SK-N-SH (cell line): Measurements from ENCODE around the gene G6PC1.

ENCODE experiments used
- CTCF ChIP-seq: fragments of 200-600 bp; sonication (generic); IDR thresholded peaks from 2 replicates; pipeline ENCODE4 v1.6.1; 2017; ENCODE audit warnings: antibody characterized with exemption, mild to moderate bottlenecking, moderate library complexity
- MAX ChIP-seq: IDR thresholded peaks from 2 replicates; pipeline ENCODE4 v1.4.0; 2012; ENCODE audit warnings: low read depth
- NFIC ChIP-seq: IDR thresholded peaks from 2 replicates; pipeline ENCODE4 v1.4.0; 2012; ENCODE audit warnings: borderline replicate concordance
- NRF1 ChIP-seq: IDR thresholded peaks from 2 replicates; pipeline ENCODE4 v1.6.1; 2012; ENCODE audit warnings: low read depth, mild to moderate bottlenecking, low read length
- POLR2AphosphoS5 ChIP-seq: IDR thresholded peaks from 2 replicates; pipeline ENCODE4 v1.6.1; 2012; ENCODE audit warnings: low read depth, low read length
- RFX5 ChIP-seq: IDR thresholded peaks from 2 replicates; pipeline ENCODE4 v1.6.1; 2012; ENCODE audit warnings: mild to moderate bottlenecking, improper control_type of control experiment, low read length
- SIN3A ChIP-seq: IDR thresholded peaks from 2 replicates; pipeline ENCODE4 v1.6.1; 2012; ENCODE audit warnings: low read depth, mild to moderate bottlenecking, low read length, moderate library complexity, borderline replicate concordance
- TEAD4 ChIP-seq: IDR thresholded peaks from 2 replicates; pipeline ENCODE4 v1.4.0; 2012; ENCODE audit warnings: mild to moderate bottlenecking, borderline replicate concordance; ENCODE audit not compliant: insufficient read depth
- USF1 ChIP-seq: IDR thresholded peaks from 2 replicates; pipeline ENCODE4 v1.4.0; 2012; ENCODE audit warnings: low read depth, borderline replicate concordance
- YY1 ChIP-seq: IDR thresholded peaks from 2 replicates; pipeline ENCODE4 v1.4.0; 2012; ENCODE audit warnings: low read depth, mild to moderate bottlenecking
- ZBTB33 ChIP-seq: IDR thresholded peaks from 2 replicates; pipeline ENCODE4 v1.4.0; 2012; ENCODE audit warnings: low read depth, borderline replicate concordance

GRCh38 chr17:42877037-42877436 is 23.6 kb upstream of the G6PC1 start:
- TF ChIP-seq POLR2AphosphoS5 (no peak), USF1 (no peak), CTCF (no peak), TEAD4 (no peak), NRF1 (no peak), RFX5 (no peak), NFIC (no peak), YY1 (no peak), MAX (no peak), ZBTB33 (no peak), SIN3A (no peak)
